Activated CD4-positive, CD25-positive, alpha-beta regulatory T cell (primary cell): ENCODE data around the gene WDR37.
A peak's percentile ranks its signal among the peaks of the same experiment; 100 is the strongest.
"Not testable (repeated sequence)": the region's sequence is repeated elsewhere in the genome, so short reads cannot be mapped to it uniquely, and the experiment has no call there.

Experiments
- DNase-seq, 4 experiments: peaks; one replicate each; lab custom pipeline; 2025; lab: John Stamatoyannopoulos, UW

WDR37 gene

DNA sequence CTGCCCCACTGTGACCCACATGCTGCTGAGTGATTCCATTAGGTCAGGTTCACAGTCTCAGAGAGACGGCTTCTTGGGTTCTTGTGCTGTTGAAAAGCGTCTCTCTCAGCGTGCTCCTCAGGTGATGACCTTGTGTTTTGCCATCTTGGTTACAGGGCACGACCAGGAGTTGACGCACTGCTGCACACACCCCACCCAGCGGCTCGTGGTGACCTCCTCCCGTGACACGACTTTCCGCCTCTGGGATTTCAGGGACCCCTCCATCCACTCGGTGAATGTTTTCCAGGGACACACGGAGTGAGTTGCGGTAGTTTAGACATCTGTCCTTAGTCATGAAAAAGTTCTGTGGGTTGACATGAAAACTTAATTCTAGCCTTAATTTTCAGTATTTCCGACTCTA lies 48.8 kb downstream of the WDR37 start:
- no peak for DNase-seq

DNA sequence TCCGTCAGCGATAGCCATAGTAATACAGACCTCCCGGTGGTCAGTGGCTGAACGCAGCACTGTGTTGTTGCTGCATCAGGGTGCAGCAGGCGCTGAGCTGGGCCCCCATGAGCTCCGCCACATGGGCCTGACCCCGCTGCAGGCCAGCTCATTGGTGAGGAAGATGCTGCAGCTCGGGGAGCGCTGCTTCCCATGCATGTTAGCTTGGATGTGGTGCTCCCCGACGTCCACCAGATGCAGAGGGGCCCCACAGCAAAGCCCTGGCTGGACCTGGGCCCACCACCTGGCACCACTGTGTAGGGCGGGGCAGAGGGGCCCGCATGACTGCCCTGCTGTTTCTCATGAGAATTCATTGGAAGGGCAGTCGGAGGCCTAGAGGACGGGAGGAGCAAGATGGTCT lies 50.8 kb downstream of the WDR37 start:
- no peak for DNase-seq

DNA sequence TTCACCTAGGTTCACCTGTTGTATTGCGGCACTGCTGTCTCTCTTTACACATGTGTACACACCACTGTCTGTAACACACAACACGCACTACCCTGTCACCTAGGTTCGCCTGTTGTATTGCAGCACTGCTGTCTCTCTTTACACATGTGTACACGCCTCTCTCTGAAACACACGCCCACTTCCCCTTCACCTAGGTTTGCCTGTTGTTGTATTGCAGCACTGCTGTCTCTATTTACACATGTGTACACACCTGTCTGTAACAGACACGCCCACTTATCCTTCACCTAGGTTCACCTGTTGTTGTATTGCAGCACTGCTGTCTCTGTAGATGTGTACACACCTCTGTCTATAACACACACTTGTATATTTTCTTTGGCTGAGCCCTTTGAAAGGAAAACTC lies 51.5 kb downstream of the WDR37 start:
- no peak for DNase-seq

DNA sequence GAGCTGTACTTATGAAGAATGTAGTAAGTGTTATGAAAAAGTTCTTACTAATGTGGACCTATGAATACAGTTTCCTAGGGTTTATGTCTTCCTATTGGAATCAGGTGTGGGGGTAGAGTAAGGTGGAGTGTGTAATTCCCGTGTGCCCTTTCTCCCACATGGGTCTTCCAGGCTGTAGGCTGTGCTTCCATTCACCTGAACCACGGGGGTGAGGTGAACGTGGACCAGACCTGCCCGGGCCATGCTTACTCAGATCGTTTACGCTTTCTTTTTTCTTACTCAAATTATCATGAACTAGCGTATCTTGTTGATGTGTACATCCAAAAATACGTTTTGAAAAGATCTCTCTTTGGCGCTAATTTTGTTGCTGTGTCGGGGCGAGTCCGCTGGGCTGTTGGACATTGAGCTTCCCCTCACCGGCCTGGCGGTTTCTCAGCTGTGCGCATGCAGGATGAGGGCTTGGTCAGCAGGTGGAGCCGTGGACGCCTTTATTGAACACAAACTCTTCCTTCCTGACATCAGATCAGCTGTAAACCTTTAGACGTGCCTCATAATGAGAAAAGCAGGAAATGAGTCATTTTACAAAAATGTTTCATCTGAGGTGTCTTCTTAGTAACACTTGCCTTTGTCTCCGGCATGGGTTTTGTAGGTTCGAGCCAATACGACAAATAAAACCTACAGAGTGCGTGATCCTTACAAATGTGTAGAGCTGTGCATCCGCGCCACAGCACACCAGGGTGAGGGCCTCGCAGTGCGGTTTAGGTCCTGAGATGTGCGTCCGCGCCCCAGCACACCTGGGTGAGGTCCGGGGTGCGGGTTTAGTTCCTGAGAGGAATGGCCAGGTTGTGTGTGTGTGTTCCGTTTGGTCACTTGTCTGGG lies 53.8 kb downstream of the WDR37 start:
- DNase-seq, result peak; percentile 47 to 69 (median 62)

DNA sequence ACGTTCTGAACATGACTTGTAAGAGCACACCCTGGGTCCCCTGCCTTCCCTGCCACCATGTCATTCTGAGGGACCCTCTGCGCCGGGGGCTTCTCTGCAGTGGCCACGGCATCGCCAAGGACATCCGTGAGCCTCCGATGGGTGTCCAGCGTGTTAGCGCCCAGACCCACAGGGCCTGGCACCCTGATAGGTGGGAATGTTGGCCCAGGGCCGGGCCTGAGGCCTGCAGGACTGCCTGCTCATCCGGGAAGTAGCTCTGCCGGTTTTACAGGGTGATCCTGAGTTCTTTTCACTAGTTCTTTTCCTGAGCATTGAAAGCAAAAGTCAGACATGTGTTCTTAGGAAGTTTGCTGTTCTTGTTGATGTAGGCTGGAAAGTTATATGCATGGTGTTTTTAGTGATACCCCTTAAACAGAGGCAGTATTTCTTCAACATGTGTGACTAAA lies 54.5 kb downstream of the WDR37 start:
- no peak for DNase-seq

DNA sequence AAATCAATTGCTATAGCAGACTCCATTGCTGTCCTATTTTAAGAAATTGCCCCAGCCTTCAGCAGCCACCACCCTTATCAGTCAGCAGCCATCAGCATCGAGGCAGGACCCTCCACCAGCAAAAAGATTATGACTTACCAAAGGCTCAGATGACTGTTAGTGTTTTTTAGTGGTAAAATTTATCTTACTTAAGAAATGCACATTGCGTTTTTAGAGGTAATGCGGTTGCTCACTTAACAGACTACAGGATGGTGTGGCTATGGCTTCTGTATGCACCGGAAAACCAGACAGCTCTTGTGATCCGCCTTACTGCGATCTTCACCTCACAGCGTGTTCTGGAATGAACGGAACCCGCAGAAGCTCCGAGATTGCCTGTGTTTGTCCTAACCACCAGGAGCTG lies 58.1 kb downstream of the WDR37 start:
- no peak for DNase-seq

DNA sequence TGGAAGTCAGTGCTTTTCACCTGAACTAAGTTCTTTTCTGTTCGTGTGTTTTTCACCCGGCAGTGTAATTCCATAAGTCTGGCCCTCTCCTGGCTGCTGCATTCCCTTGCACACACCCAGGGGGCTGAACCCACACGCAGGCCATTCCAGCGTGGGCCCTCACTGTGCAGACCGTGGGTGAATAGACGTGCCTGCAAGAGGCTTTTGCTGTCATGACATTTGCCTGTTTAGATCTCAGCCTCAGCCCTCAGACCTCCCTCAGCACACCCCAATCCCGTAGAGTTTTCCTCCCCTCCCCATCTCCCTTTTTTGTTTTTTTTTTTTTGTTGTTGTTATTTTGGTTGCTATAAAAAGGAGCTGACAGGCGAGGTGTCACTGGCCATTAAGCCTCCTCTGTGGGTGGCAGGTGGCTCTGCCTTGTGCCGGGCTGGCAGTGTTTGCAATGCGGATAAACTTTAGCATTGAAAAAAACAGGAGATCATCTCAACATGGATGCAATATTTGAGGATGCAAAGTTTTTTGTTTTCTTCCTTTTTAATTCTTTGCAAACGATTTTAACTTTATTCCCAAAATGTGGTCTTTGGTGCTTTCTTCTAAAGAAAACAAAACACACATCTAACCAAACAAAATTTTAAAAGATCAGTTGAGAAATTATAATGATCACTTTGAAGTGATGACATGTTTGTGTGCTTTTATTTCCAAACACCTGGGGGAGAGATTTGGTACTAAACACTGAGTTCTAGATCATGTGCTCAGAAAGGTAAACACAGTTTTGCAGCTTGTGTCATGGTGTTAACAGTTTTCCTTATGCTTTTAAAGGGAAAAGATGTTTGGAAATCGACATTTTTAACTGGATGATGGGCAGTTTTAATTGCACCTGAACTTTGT lies 58.8 kb downstream of the WDR37 start:
- DNase-seq, result no peak

DNA sequence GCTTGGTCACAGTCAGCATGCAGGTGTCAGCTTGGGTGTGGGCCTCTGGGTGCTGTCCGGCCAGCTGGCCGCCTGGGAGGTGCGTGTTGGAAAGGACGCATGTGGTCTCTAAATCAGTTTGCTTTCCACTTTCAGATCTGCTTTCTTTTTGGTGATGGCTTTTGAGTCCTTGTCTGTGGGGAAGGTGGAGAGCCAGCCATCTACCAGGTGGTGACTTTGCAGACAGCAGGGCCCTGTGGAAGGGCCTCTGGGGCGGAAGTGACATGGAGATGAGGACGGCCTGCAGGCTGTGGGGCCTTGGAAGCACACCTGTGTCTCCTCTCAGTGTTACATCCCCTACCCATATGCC lies 59.4 kb downstream of the WDR37 start:
- DNase-seq, result no peak

DNA sequence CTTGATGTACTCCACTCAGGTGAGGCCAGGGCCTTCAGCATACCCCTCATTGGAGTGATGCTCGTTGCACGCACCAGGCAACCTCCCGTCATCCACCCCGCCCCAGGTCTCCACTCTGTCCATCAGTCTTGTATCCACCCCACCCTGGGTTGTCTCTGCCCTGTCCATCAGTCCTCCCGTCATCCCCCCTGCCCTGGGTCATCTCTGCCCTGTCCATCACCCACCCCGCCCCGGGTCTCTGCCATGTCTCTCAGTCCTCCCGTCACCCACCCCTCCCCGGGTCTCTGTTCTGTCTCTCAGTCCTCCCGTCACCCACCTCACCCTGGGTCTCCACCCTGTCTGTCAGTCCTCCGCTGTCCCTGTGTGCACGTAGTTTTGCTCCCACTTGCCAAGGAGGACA lies 59.9 kb downstream of the WDR37 start:
- no peak for DNase-seq

DNA sequence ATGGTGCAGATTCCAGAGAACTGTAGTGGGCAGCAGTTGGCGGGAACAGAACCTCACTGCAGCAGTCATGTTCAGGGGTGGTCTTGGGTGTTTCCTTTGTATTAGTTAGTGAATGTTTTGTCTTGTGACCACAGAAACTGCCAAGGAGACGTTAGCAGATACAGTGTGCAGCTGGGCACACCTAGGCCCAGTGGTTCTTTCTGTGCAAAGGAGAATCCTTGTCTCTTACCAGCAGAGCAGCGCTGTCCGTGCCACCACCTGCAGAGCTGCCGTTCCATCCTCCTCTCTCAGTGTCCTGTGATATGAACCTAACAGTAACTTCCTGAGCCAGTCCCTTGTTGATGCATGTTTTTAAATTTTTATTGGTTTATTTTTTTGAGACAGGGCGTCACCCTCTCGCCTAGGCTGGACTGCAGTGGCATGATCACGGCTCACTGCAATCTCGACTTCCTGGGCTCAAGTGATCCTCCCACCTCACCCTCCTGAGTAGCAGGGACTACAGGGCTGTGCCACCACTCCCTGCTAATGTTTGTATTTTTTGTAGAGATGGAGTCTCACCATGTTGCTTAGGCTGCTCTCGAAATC lies 60.6 kb downstream of the WDR37 start:
- no peak for DNase-seq

DNA sequence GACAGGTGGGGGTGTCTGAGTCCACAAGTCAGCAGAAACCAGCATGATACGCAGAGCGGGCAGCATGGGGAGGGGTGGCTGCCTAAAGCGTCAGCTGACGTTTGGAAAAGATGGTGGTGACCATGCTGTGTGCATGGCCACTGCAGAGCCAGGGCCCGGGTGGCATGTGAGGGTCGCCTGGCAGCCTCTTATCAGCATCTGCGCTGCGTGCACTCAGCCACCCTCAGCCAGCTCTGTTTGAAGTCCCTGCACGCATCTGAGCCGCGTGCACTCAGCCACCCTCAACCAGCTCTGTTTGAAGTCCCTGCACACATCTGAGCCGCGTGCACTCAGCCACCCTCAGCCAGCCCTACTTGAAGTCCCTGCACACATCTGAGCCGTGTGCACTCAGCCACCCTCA lies 61.5 kb downstream of the WDR37 start:
- DNase-seq, result no peak

DNA sequence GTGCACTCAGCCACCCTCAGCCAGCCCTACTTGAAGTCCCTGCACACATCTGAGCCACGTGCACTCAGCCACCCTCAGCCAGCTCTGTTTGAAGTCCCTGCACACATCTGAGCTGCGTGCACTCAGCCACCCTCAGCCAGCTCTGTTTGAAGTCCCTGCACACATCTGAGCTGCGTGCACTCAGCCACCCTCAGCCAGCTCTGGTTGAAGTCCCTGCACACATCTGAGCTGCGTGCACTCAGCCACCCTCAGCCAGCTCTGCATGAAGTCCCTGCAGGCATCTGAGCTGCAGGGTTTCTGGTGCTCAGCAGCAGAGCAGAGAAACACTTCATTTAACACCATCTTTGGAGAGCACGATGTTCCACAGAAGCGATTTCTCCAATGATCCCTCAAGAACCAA lies 62.1 kb downstream of the WDR37 start:
- not testable (repeated sequence) for DNase-seq

DNA sequence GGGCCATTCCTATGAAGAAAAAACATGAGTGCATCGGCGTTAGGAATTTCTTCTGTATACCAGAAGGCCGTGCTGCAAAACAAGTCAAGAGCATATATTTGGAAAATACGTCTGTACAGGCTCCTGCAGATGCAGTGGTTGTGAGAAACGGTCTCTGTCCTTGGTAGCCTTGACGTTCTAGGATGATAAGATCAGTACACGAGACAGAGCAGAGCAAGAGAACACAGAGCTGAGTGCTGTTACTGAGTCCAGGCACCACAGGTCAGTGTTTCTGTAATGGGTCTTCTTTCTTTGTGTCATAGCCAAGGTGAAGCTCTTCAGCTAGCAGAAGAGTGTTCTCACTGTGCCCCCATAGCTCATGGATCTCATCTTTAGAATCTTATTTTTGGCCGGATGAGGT lies 62.8 kb downstream of the WDR37 start:
- no peak for DNase-seq

DNA sequence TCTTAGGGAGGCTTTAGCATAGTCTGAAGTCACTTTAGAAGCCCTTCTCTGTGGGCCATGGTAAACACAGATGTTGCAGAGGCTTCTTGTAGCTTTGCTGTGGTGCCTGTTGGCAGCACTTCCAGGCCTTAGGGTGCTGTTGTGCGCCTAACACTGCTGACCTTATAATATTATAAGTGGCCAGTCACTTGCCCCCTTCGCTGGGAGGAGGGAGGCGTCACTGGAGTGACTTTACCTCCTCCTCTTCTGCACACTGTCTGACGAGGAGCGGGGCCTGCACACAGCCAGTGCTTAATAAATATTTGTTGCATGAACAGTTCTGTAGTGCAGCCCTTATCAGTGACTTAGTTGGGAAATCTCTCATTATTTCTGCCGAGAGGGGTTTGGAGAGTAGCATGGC lies 63.3 kb downstream of the WDR37 start:
- DNase-seq, result no peak

DNA sequence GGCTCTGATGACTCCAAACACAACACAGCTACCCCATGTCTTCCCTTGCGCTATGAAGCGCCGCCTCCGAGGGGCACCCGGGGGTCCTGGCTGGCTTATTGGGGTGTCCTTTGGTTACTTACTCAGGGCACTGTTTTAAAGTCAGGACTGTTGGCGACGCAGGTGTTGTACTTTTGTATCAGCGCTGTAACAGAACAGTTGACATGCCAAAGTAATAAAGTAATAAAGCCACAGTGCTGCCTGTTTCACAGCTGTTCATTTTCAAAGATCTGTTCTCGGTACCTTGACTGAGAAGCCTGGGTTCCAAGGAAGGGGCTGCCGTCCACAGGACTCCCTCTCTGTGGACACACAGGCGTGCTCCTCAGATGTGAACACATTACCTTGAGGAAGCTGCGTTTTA lies 64.1 kb downstream of the WDR37 start:
- DNase-seq, result no peak

DNA sequence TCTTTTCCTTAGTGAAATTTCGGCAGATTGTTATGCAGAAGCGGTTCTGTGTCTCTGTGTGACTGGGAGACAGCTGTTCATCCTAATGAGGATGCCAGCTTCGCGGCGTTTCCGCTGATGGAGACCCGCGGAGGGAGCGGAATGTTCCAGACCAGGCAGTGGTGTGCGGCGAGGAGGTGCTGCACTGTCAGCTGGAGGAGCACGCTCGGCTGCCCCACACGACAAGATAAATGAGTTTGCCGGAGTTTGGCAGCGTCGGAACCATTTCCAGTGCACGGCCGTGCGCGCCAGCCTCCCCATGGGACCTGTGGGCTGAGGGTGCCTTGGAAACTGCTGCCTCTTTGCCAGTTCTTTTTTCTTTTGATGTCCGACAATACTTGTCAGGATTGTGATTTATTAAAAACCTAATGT lies 64.6 kb downstream of the WDR37 start:
- no peak for DNase-seq

DNA sequence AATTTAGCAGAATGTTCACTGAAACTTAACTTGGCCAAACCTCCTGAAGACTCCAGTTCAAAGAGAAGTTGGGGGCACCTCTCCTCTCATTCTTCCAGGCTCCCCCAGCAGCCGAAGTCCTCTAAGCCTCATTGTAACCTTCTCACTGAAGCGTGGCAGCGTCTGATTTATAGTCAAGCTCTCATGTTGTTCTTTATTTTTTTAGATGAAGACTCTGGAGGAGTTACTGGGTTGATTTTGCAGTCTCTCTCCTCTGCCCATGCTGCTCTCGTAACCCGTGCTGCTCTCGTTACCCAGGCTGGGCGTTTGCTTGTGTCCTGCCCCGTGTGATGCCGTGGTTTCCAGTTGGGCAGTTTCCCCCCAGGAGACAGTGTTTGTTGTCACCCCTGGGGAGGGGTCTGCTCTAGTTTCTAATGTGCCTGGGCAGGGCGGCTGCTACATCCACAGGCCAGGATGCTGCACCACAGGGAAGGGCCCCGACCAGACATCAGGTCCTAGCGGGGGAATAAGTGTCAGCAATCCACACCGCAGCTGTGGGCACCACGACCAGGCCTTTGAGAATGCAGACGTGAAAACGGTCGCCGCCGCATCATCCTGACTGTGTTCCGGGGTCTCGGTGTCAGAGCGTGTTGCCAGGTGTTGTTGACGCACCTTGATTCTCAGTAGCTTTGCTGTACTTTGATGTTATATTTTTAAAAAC lies 65.2 kb downstream of the WDR37 start:
- no peak for DNase-seq

DNA sequence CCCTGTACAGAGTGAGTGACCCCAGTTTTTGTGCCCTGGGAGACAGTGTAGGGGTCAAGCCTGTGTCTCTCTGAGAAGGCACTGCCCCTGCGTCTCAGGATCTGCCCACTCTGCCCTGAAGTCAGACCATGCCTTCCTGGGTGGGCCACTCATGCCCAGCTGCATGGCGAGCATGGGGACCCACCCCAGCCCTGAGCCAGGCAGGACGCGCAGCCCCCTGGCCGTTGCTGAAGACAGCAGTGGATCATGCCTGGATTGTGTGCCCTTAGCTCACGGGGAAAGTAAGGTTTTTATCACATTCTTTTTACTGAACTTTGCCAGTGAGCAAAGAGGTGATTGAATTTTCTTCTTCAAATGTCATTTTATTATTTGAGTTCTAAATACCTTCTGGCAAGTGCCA lies 66.2 kb downstream of the WDR37 start:
- no peak for DNase-seq

DNA sequence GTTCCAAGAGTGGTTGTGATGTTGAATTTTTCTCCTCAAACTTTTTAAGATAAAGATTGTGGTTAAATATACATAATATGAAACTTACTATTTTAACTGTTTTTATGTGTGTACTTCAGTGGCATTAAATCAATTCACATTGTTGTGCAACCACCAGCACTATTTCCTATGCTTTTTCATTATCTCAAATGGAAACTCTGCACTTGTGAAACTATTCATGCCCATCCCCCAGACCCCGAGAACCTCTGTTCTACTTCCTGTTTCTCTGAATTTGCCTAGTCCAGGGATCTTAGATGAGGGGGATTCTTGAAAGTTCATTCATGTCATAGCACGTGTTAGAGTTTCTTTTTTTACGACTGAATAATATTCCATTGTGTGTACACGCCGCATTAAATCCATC lies 67.0 kb downstream of the WDR37 start:
- no peak for DNase-seq

DNA sequence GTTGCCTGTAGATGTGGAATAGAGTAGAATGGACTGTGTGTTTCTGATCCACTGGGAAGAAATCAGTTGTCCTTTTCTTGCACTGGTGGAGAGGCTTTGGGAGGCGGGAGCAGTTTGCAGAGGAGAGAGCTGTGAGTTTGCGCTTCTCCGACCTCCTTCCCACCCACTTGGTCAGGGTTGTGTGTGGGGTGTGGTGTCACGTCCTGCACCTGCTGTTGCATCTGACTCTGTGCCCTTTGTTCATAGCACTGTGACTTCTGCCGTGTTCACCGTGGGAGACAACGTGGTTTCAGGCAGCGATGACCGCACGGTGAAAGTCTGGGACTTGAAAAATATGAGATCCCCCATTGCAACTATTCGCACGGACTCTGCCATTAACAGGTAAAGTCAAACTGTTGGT lies 67.8 kb downstream of the WDR37 start:
- no peak for DNase-seq

DNA sequence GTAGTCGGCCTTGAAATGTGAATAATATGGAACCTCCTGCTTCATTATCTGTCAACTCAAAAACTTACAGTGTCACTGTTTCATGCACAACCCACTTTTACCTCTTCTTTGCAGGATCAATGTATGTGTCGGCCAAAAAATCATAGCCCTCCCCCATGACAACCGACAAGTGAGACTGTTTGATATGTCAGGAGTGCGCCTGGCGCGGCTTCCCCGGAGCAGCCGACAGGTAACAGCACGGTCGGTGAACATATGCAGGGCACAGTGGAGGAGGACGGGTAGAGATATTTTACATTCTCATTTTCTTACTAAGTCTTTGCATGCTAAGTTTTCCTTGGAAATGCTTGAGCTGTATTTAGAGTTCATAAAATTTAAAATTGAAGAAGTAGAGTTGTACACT lies 68.6 kb downstream of the WDR37 start:
- DNase-seq, result no peak

DNA sequence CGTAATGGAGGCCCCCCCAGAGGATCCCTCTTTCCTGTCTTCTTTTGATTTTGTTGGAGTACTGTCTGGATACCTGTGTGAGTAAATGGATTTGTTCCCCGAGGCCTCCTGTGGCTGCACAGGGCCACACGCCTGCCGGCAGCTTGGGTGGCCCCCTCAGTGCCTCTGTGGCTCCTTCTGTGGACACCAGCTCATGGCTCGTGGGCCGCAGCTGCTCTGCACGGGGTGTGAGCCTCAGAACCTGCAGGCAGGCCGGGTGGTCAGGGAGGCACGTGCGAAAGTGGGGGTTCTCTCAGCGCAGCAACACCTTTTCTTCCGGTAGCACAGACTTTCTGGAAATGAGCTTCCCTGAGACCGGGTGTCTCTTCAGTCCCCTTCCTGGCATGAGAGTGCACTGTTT lies 70.3 kb downstream of the WDR37 start:
- DNase-seq, result no peak
